ENCODE results near the gene TOMM22.
"Not testable (repeated sequence)": the region's sequence is repeated elsewhere in the genome, so short reads cannot be mapped to it uniquely, and the experiment has no call there.

Gene TOMM22

GRCh38 chr22:38681582-38682335 lies at the start of gene TOMM22:
Gene TOMM22 (plus strand): TSS chr22:38681957. CDS start chr22:38681979, 22 bp downstream.
- DNase-seq (ENCODE audit: low spot score): peak; percentile 95

GRCh38 chr22:38632528-38632927 lies 49.2 kb upstream of the TOMM22 start:
- no peak for DNase-seq (ENCODE audit: low spot score)

DNA sequence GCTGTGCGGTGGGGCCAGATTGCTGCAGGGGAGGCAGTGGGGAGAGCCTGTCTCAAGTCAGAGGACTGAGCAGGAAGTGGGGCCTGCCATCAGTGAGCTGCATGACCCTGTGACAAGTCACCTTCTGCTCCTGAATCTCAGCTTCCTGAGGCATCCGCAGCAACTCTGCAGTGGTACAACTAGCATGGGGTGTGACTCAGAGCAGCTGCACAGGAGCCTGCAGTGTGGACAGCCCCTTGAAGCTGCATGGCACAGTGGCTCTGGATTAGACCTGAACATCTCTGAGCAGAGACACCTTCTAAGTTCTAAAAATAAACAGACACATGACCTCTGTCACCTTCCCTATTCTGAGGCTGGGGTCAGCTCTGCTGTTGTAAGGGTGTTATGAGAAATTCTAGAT lies 43.5 kb upstream of the TOMM22 start:
- no peak for DNase-seq (ENCODE audit: low spot score)

GRCh38 chr22:38638728-38639127 lies 43.0 kb upstream of the TOMM22 start:
- DNase-seq (ENCODE audit: low spot score): no peak

GRCh38 chr22:38641476-38642040 lies 40.2 kb upstream of the TOMM22 start:
- no peak for DNase-seq (ENCODE audit: low spot score)

- not testable (repeated sequence) for DNase-seq (ENCODE audit: low spot score)
Measured at GRCh38 chr22:38644245-38644644, 37.5 kb upstream of the TOMM22 start.

- no peak for DNase-seq (ENCODE audit: low spot score)
Measured at GRCh38 chr22:38645430-38645829, 36.3 kb upstream of the TOMM22 start.

- no peak for DNase-seq (ENCODE audit: low spot score)
Measured at GRCh38 chr22:38649841-38650522, 31.8 kb upstream of the TOMM22 start.

DNA sequence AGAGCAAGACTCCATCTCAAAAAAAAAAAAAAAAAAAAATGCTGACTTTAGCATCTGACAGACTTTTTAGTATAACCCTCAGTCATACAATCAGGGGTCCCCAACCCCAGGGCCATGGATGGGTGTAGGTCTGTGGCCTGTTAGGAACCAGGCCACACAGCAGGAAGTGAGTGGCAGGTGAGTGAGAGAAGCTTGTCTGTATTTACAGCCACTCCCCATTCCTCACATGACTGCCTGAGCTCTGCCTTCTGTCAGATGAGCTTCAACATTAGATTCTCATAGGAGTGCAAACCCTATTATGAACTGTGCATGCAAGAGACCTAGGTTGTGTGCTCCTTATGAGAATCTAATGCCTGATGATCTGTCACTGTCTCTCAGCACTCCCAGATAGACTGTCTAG lies 28.9 kb upstream of the TOMM22 start:
- no peak for DNase-seq (ENCODE audit: low spot score)

GRCh38 chr22:38653741-38654140 lies 28.0 kb upstream of the TOMM22 start:
- DNase-seq (ENCODE audit: low spot score): no peak

DNA sequence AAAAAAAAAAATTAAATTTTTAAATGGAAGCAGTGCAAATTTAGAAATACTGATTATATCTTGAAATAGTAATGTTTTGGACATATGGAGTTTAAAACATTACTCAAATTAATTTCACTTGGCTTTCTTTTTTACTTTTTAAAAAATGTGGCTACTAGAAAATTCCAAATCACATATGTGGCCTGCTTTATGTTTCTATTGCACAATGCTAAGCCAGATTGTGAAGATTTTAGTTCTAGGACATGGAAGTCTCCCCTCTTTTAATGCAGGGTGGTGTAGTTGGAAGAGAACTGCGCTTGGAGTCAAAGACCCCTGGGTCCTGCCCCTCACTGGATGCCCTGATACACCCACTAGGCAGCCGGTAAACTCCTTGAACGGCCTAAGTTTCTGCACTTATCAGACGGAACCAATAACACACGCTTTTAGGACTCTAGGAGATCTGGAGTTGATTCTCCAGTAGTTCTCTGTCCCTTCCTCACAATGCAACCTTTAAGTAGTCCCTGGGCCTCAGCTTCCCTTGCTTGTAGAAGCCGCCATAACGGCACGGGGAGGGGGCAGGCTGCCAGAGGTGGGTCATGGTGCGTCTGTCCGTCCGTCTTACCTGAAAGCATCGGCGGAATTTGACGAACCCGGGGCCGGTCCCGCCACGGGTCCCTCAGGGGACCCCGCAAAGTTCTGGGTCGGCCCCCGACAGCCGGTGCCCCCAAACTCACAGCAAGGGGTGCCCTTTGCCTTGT lies 26.1 kb upstream of the TOMM22 start:
- no peak for DNase-seq (ENCODE audit: low spot score)

GRCh38 chr22:38656256-38657044 lies 25.3 kb upstream of the TOMM22 start, which contains the start of the genes CBY1 and FAM227A:
Gene CBY1 (plus strand): TSS chr22:38656638. CDS start chr22:38668055, 11,417 bp downstream.
Gene FAM227A (minus strand): TSS chr22:38656392. CDS start chr22:38650168, 6,224 bp downstream.
- DNase-seq (ENCODE audit: low spot score): peak; percentile 98

- peak; percentile 33 for DNase-seq (ENCODE audit: low spot score)
Measured at GRCh38 chr22:38657045-38657909, 24.5 kb upstream of the TOMM22 start.

- no peak for DNase-seq (ENCODE audit: low spot score)
Measured at GRCh38 chr22:38674888-38675287, 6.9 kb upstream of the TOMM22 start.

- DNase-seq (ENCODE audit: low spot score): no peak
Measured at GRCh38 chr22:38675833-38676232, 5.9 kb upstream of the TOMM22 start.

- DNase-seq (ENCODE audit: low spot score): no peak
Measured at GRCh38 chr22:38684895-38685294, 3.1 kb downstream of the TOMM22 start.

GRCh38 chr22:38685761-38686160 lies 4.0 kb downstream of the TOMM22 start:
- no peak for DNase-seq (ENCODE audit: low spot score)

DNA sequence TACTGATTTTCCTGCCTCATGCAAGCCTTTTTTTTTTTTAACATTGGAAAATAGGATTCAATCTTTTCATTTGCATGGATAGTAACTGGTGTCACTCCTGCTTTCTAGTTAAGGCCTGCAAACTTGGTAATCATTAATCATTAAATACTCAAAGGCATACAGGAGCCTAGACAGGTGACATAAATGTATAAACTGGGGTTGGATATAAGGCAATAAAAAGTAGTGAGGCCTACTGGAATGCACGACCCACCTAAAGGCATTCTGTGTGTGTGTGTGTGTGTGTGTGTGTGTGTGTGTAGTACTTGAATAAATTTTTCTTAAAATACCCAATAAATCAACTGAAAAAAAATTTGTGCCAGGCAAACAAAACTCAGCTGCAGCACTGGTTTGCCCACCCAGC lies 7.9 kb downstream of the TOMM22 start:
- DNase-seq (ENCODE audit: low spot score): no peak

DNA sequence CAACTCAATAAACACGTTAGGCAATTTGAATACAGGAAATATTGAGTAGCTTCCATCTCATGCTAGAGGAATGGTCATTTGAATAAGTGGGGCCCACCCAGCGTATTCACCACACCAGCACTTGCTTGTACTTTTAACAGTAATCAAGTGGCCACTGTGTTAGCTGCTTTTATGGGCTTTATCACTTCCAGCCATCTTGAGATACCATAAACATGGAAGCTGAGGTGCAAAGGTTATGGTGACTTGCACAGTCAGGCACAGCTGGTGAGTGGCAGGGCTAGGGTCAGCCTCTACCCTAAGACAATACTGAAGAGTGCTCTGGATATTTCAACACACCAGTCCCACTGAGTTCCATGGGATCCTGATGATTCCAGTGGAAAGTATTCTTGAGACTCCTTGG lies 12.3 kb downstream of the TOMM22 start:
- DNase-seq (ENCODE audit: low spot score): no peak

DNA sequence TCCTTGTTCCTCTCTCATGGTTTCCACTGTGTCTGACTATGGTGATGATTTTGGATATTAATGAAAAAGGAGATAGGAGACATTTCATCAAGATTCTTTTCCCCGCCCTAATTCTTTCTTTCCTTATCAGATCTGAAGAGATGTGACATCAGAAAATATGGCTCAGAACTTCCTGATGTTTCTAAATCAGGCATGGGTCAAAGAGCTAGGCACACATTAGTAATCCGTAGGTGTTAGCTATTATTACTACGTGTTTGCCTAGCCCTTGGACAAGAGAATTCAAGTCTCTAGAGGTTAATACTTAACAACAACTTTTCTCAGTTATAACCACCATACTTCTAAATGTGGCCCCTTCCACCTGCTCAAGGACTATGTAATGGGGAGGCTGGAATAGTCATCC lies 13.2 kb downstream of the TOMM22 start:
- no peak for DNase-seq (ENCODE audit: low spot score)

Measured in AG08396 (cell line).